ENCODE results near the gene SLC30A4. TPM values are rescaled to one million over a fixed set of nuclear protein-coding genes. Genes with fewer than 3 reads are reported as not detected.

SLC30A4 gene
- polyA plus RNA-seq (2013) = 1.5 TPM

GRCh38 chr15:45522328-45523165, at the start of gene SLC30A4:
SLC30A4 (minus strand) TSS chr15:45522755; CDS start chr15:45522354, 401 bp downstream.
- peaks cover 0 to 15% (median 11%) of the 10 kb centered on the region in 5 experiments for H3K27me3 ChIP-seq (replicated peaks in 2 of 5; ENCODE audit: control insufficient read depth in 4 of 5, insufficient read depth in 5 of 5, low read length in 4 of 5)
- no peaks in the 10 kb centered on the region for H3K36me3 ChIP-seq (ENCODE audit: control insufficient read depth in 4 of 4, insufficient read depth in 4 of 4, low read length in 3 of 4)
- H3K4me1 ChIP-seq (ENCODE audit: control extremely low read depth in 1 of 4, control insufficient read depth in 4 of 4, insufficient read depth in 4 of 4, low read length in 3 of 4) = peaks cover 0 to 18% (median 13%) of the 10 kb centered on the region in 4 experiments
- H3K4me3 ChIP-seq (ENCODE audit: control insufficient read depth in 1 of 7, extremely low read depth in 1 of 7, insufficient read depth in 4 of 7, low read depth in 2 of 7, low read length in 6 of 7) = peak within 1 kb of the TSS; percentile 51 to 91 (median 80)
- H3K9me3 ChIP-seq (ENCODE audit: control extremely low read depth in 1 of 5, control insufficient read depth in 4 of 5, insufficient read depth in 2 of 5, low read depth in 1 of 5, low read length in 4 of 5) = no peaks in the 10 kb centered on the region
- POLR2A ChIA-PET = interaction anchor here (0.6 kb wide), 1 partner anchor 62 kb away, joined by 4 read pairs; no protein-coding TSS in a partner anchor
- H3K27ac ChIP-seq (ENCODE audit: insufficient read depth in 1 of 2, low read depth in 1 of 2, low read length in 2 of 2, poor library complexity in 1 of 2, severe bottlenecking in 2 of 2) = peak within 1 kb of the TSS in 1 of 2 experiments; percentile 25
- DNase-seq = peak; percentile 59 to 74 (median 63)
- CTCF ChIA-PET = interaction anchor here (1.3 kb wide), 1 partner anchor 91 kb away, joined by 5 read pairs; no protein-coding TSS in a partner anchor
- 0% methylated on average over 102 of the region's 106 CpGs for WGBS (ENCODE audit: insufficient coverage)

GRCh38 chr15:45555934-45556608, 33.5 kb upstream of the SLC30A4 start:
- Histone ChIP-seq H3K36me3 (ENCODE audit: control insufficient read depth in 4 of 4, insufficient read depth in 4 of 4, low read length in 3 of 4) (no peaks in the 10 kb centered on the region), H3K4me1 (ENCODE audit: control extremely low read depth in 1 of 4, control insufficient read depth in 4 of 4, insufficient read depth in 4 of 4, low read length in 3 of 4) (peaks cover 0 to 3% (median 0%) of the 10 kb centered on the region in 4 experiments), H3K27ac (ENCODE audit: insufficient read depth in 1 of 2, low read depth in 1 of 2, low read length in 2 of 2, poor library complexity in 1 of 2, severe bottlenecking in 2 of 2) (no peak overlapping the region), H3K27me3 (replicated peaks in 2 of 5; ENCODE audit: control insufficient read depth in 4 of 5, insufficient read depth in 5 of 5, low read length in 4 of 5) (peaks cover 0 to 19% (median 10%) of the 10 kb centered on the region in 5 experiments), H3K4me3 (ENCODE audit: control insufficient read depth in 1 of 7, extremely low read depth in 1 of 7, insufficient read depth in 4 of 7, low read depth in 2 of 7, low read length in 6 of 7) (no peak overlapping the region), H3K9me3 (ENCODE audit: control extremely low read depth in 1 of 5, control insufficient read depth in 4 of 5, insufficient read depth in 2 of 5, low read depth in 1 of 5, low read length in 4 of 5) (no peaks in the 10 kb centered on the region)
- ChIA-PET POLR2A (no interaction called here), CTCF (interaction anchor here (0.8 kb wide), 1 partner anchor 30 kb away, joined by 3 read pairs; no protein-coding TSS in a partner anchor)
- peak in 2 of 3 donors; percentile 31 to 39 for DNase-seq
- WGBS (ENCODE audit: insufficient coverage) = 0% methylated on average over 2 of the region's 3 CpGs

GRCh38 chr15:45551676-45552075, 29.1 kb upstream of the SLC30A4 start:
- no peak for DNase-seq
- 83% methylated on average over 1 of the region's 3 CpGs for WGBS (ENCODE audit: insufficient coverage)

GRCh38 chr15:45550436-45550835, 27.9 kb upstream of the SLC30A4 start:
- ChIA-PET CTCF (interaction anchor here (1.2 to 1.5 kb wide), 2 partner anchors 91 to 120 kb away, joined by 3 read pairs; no protein-coding TSS in a partner anchor), POLR2A (no interaction called here)
- Histone ChIP-seq H3K4me1 (ENCODE audit: control extremely low read depth in 1 of 4, control insufficient read depth in 4 of 4, insufficient read depth in 4 of 4, low read length in 3 of 4) (no peaks in the 10 kb centered on the region), H3K36me3 (ENCODE audit: control insufficient read depth in 4 of 4, insufficient read depth in 4 of 4, low read length in 3 of 4) (no peaks in the 10 kb centered on the region), H3K27me3 (replicated peaks in 2 of 5; ENCODE audit: control insufficient read depth in 4 of 5, insufficient read depth in 5 of 5, low read length in 4 of 5) (peaks cover 0 to 21% (median 8%) of the 10 kb centered on the region in 5 experiments), H3K9me3 (ENCODE audit: control extremely low read depth in 1 of 5, control insufficient read depth in 4 of 5, insufficient read depth in 2 of 5, low read depth in 1 of 5, low read length in 4 of 5) (no peaks in the 10 kb centered on the region), H3K27ac (ENCODE audit: insufficient read depth in 1 of 2, low read depth in 1 of 2, low read length in 2 of 2, poor library complexity in 1 of 2, severe bottlenecking in 2 of 2) (no peak overlapping the region), H3K4me3 (ENCODE audit: control insufficient read depth in 1 of 7, extremely low read depth in 1 of 7, insufficient read depth in 4 of 7, low read depth in 2 of 7, low read length in 6 of 7) (no peak overlapping the region)
- DNase-seq = no peak
- WGBS (ENCODE audit: insufficient coverage) = 80% methylated on average over 1 of the region's 3 CpGs

More at GRCh38 chr15:45551676-45552075, 29.1 kb upstream of the SLC30A4 start:
- CTCF ChIA-PET = interaction anchor here (1.0 kb wide), 1 partner anchor 15 kb away, joined by 3 read pairs; no protein-coding TSS in a partner anchor
- H3K27me3 ChIP-seq (replicated peaks in 2 of 5; ENCODE audit: control insufficient read depth in 4 of 5, insufficient read depth in 5 of 5, low read length in 4 of 5) = peaks cover 0 to 22% (median 7%) of the 10 kb centered on the region in 5 experiments
- H3K9me3 ChIP-seq (ENCODE audit: control extremely low read depth in 1 of 5, control insufficient read depth in 4 of 5, insufficient read depth in 2 of 5, low read depth in 1 of 5, low read length in 4 of 5) = no peaks in the 10 kb centered on the region
- POLR2A ChIA-PET = no interaction called here
- no peaks in the 10 kb centered on the region for H3K36me3 ChIP-seq (ENCODE audit: control insufficient read depth in 4 of 4, insufficient read depth in 4 of 4, low read length in 3 of 4)
- peaks cover 0 to 3% (median 0%) of the 10 kb centered on the region in 4 experiments for H3K4me1 ChIP-seq (ENCODE audit: control extremely low read depth in 1 of 4, control insufficient read depth in 4 of 4, insufficient read depth in 4 of 4, low read length in 3 of 4)
- H3K27ac ChIP-seq (ENCODE audit: insufficient read depth in 1 of 2, low read depth in 1 of 2, low read length in 2 of 2, poor library complexity in 1 of 2, severe bottlenecking in 2 of 2) = no peak overlapping the region
- H3K4me3 ChIP-seq (ENCODE audit: control insufficient read depth in 1 of 7, extremely low read depth in 1 of 7, insufficient read depth in 4 of 7, low read depth in 2 of 7, low read length in 6 of 7) = no peak overlapping the region

GRCh38 chr15:45549541-45550220, 27.1 kb upstream of the SLC30A4 start:
- Histone ChIP-seq H3K9me3 (ENCODE audit: control extremely low read depth in 1 of 5, control insufficient read depth in 4 of 5, insufficient read depth in 2 of 5, low read depth in 1 of 5, low read length in 4 of 5) (no peaks in the 10 kb centered on the region), H3K36me3 (ENCODE audit: control insufficient read depth in 4 of 4, insufficient read depth in 4 of 4, low read length in 3 of 4) (no peaks in the 10 kb centered on the region), H3K27ac (ENCODE audit: insufficient read depth in 1 of 2, low read depth in 1 of 2, low read length in 2 of 2, poor library complexity in 1 of 2, severe bottlenecking in 2 of 2) (no peak overlapping the region), H3K27me3 (replicated peaks in 2 of 5; ENCODE audit: control insufficient read depth in 4 of 5, insufficient read depth in 5 of 5, low read length in 4 of 5) (peaks cover 0 to 19% (median 8%) of the 10 kb centered on the region in 5 experiments), H3K4me1 (ENCODE audit: control extremely low read depth in 1 of 4, control insufficient read depth in 4 of 4, insufficient read depth in 4 of 4, low read length in 3 of 4) (no peaks in the 10 kb centered on the region), H3K4me3 (ENCODE audit: control insufficient read depth in 1 of 7, extremely low read depth in 1 of 7, insufficient read depth in 4 of 7, low read depth in 2 of 7, low read length in 6 of 7) (no peak overlapping the region)
- CTCF ChIA-PET = interaction anchor here (1.2 to 1.5 kb wide), 2 partner anchors 90 to 119 kb away, joined by 3 read pairs; no protein-coding TSS in a partner anchor
- no peak for DNase-seq
- 100% methylated on average over 5 of the region's 9 CpGs for WGBS (ENCODE audit: insufficient coverage)
- POLR2A ChIA-PET = no interaction called here

- H3K4me3 ChIP-seq (ENCODE audit: control insufficient read depth in 1 of 7, extremely low read depth in 1 of 7, insufficient read depth in 4 of 7, low read depth in 2 of 7, low read length in 6 of 7) = no peak overlapping the region
- H3K36me3 ChIP-seq (ENCODE audit: control insufficient read depth in 4 of 4, insufficient read depth in 4 of 4, low read length in 3 of 4) = no peaks in the 10 kb centered on the region
- no peak for DNase-seq
- WGBS (ENCODE audit: insufficient coverage) = 92% methylated on average over 14 of the region's 17 CpGs
- no peaks in the 10 kb centered on the region for H3K4me1 ChIP-seq (ENCODE audit: control extremely low read depth in 1 of 4, control insufficient read depth in 4 of 4, insufficient read depth in 4 of 4, low read length in 3 of 4)
- ChIA-PET POLR2A (no interaction called here), CTCF (interaction anchor here (0.8 to 1.5 kb wide), 3 partner anchors 65 to 118 kb away, joined by 3 read pairs; no protein-coding TSS in a partner anchor)
- peaks cover 0 to 12% (median 5%) of the 10 kb centered on the region in 5 experiments for H3K27me3 ChIP-seq (replicated peaks in 2 of 5; ENCODE audit: control insufficient read depth in 4 of 5, insufficient read depth in 5 of 5, low read length in 4 of 5)
- H3K27ac ChIP-seq (ENCODE audit: insufficient read depth in 1 of 2, low read depth in 1 of 2, low read length in 2 of 2, poor library complexity in 1 of 2, severe bottlenecking in 2 of 2) = no peak overlapping the region
- no peaks in the 10 kb centered on the region for H3K9me3 ChIP-seq (ENCODE audit: control extremely low read depth in 1 of 5, control insufficient read depth in 4 of 5, insufficient read depth in 2 of 5, low read depth in 1 of 5, low read length in 4 of 5)
Observed at GRCh38 chr15:45548753-45549520, 26.4 kb upstream of the SLC30A4 start.

All from common myeloid progenitor, CD34-positive (primary cell).